Vagina (tissue), 2 donors: Measurements from ENCODE around the gene OCSTAMP.

ENCODE experiments used
- POLR2AphosphoS5 ChIP-seq, 2 donors: sonication (generic); formaldehyde crosslinking; IDR thresholded peaks; one replicate each; pipeline ENCODE4 v1.9.0; 2017; ENCODE audit warnings: antibody characterized with exemption in 2 of 2, mild to moderate bottlenecking in 2 of 2, low read depth in 1 of 2; ENCODE audit not compliant: insufficient read depth in 1 of 2
- TF ChIP-seq, protein P1 (sequence below), 3 experiments: fragments of 450-650 bp in 2 of 3; fragments of 200-600 bp in 1 of 3; sonication (generic) in 1 of 3; IDR thresholded peaks; one replicate each; pipeline ENCODE4 v1.5.1; 2017 to 2019; ENCODE audit warnings: antibody characterized with exemption in 3 of 3, mild to moderate bottlenecking in 2 of 3, moderate library complexity in 2 of 3

DNA sequence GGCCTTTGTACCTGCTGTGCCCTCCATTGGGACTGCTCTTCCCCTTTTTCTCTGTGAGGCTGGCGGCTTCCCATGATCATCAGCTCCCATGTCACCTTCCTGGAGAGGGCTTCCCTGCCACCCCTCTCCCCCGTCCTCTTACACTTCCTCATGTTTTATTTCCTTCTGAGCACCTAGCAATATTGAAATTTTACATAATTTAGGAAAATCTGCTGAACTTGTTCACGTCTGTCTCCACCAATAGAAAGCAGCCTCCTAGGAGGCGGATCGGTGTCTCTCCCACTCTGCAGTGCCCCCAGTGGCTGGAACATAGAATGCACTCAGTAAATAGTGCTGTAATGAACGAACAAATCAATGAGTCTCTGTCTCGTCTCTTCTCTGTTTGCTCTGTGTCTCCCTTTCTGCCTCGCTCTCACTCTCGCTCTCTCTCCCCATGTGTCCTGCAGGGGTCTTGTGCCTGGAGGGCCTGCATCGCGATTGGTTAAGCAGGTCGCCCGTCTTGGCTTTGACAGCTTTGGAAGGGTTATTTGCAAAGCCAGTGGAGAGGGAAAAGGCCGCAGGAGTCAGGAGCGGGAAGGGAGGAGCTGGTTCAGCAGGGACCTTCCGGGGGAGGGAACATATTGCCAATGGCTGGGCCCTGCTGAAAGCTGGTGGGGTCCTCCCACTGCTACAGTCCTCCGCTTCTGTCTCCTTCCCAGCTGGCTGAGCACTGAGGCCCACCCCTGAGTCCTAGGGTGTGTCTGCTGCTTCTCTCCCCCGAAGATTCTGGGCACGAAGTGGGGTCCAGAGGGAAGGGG is 12.1 kb upstream of the OCSTAMP start:
- no peak for TF ChIP-seq POLR2AphosphoS5 (IDR thresholded peaks at IDR 0.05; ENCODE audit: insufficient read depth in 1 of 2, low read depth in 1 of 2)
- TF ChIP-seq, protein P1, sequence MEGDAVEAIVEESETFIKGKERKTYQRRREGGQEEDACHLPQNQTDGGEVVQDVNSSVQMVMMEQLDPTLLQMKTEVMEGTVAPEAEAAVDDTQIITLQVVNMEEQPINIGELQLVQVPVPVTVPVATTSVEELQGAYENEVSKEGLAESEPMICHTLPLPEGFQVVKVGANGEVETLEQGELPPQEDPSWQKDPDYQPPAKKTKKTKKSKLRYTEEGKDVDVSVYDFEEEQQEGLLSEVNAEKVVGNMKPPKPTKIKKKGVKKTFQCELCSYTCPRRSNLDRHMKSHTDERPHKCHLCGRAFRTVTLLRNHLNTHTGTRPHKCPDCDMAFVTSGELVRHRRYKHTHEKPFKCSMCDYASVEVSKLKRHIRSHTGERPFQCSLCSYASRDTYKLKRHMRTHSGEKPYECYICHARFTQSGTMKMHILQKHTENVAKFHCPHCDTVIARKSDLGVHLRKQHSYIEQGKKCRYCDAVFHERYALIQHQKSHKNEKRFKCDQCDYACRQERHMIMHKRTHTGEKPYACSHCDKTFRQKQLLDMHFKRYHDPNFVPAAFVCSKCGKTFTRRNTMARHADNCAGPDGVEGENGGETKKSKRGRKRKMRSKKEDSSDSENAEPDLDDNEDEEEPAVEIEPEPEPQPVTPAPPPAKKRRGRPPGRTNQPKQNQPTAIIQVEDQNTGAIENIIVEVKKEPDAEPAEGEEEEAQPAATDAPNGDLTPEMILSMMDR (IDR thresholded peaks at IDR 0.05) = peak; percentile 70 to 78 (median 71)
